A549 (cell line): ENCODE data around the gene FN3KRP. TPM values are rescaled to one million over a fixed set of nuclear protein-coding genes. Genes with fewer than 3 reads are reported as not detected.
"Not testable (repeated sequence)": the region's sequence is repeated elsewhere in the genome, so short reads cannot be mapped to it uniquely, and the experiment has no call there.

Source experiments
- ATAC-seq, 2 experiments: fragments of 200-7000 bp in 1 of 2; fragments of >200 bp in 1 of 2; cut with Nextera tagmentation in 1 of 2; cut with Tn5 transposase in 1 of 2; 3 replicates each; pipeline versions ENCODE4 v1.8.0 to v1.9.1; 2018 to 2020; ENCODE audit warnings: mild to moderate bottlenecking in 1 of 2, moderate library complexity in 1 of 2
- CTCF ChIA-PET: fragments of 300-600 bp; sonication (Branson Sonifier 250); formaldehyde crosslinking; extraction: SDS; loops from one replicate; lab custom pipeline; 2021; ENCODE audit warnings: antibody characterized with exemption, inconsistent platforms; lab: Yijun Ruan, JAX
- POLR2A ChIA-PET: fragments of 350-600 bp; formaldehyde crosslinking; extraction: SDS; loops from one replicate; lab custom pipeline; 2021; ENCODE audit warnings: antibody characterized with exemption, inconsistent platforms; lab: Yijun Ruan, JAX
- DNase-seq, 2 experiments: peaks; one replicate each; pipeline versions ENCODE4 v3.0.0 to v3.0.0-alpha.2; 2011 to 2016; ENCODE audit warnings: low read depth in 1 of 2, low spot score in 1 of 2
- FAIRE-seq: peaks from 2 replicates; lab custom pipeline; 2011; peaks lifted over from hg19 to GRCh38; lab: Jason Lieb, UNC
- H3K27ac ChIP-seq, 2 experiments: fragments of >200 bp; sonication (Bioruptor Twin); formaldehyde crosslinking; 3 replicates each; pipeline ENCODE4 v1.5.1; 2016 to 2017
- H3K4me1 ChIP-seq: fragments of >200 bp; sonication (Bioruptor Twin); formaldehyde crosslinking; 3 replicates; pipeline ENCODE4 v1.6.1; 2016
- H3K4me2 ChIP-seq: fragments of >200 bp; sonication (Bioruptor Twin); formaldehyde crosslinking; 3 replicates; pipeline ENCODE4 v1.6.1; 2016
- H3K4me3 ChIP-seq: fragments of >200 bp; sonication (Bioruptor Twin); formaldehyde crosslinking; 3 replicates; pipeline ENCODE4 v1.5.1; 2016
- H3K9me3 ChIP-seq: fragments of >200 bp; sonication (Bioruptor Twin); formaldehyde crosslinking; 3 replicates; pipeline ENCODE4 v1.6.1; 2016
- BCL3 ChIP-seq: fragments of >200 bp; sonication (Bioruptor Twin); formaldehyde crosslinking; IDR thresholded peaks from 3 replicates; pipeline ENCODE4 v1.6.1; 2016
- CHD2 ChIP-seq: fragments of 150-350 bp; IDR thresholded peaks from 2 replicates; pipeline ENCODE4 v1.6.1; 2014; ENCODE audit warnings: low read length; ENCODE audit not compliant: partially characterized antibody
- CHD4 ChIP-seq: fragments of 200-600 bp; sonication (generic); IDR thresholded peaks from 2 replicates; pipeline ENCODE4 v1.6.1; 2016; ENCODE audit warnings: antibody characterized with exemption, mild to moderate bottlenecking, borderline replicate concordance
- CTCF ChIP-seq: fragments of >200 bp; sonication (Bioruptor Twin); formaldehyde crosslinking; IDR thresholded peaks from 3 replicates; pipeline ENCODE4 v1.5.1; 2016
- EHMT2 ChIP-seq: fragments of 200-600 bp; sonication (generic); IDR thresholded peaks from 2 replicates; pipeline ENCODE4 v1.6.1; 2016; ENCODE audit warnings: antibody characterized with exemption, low read depth, mild to moderate bottlenecking, moderate library complexity
- FOSB ChIP-seq: fragments of 250-450 bp; sonication (Bioruptor Pico); IDR thresholded peaks from 2 replicates; pipeline ENCODE4 v1.5.0; 2020; ENCODE audit warnings: mild to moderate bottlenecking, moderate library complexity
- GATA3 ChIP-seq: IDR thresholded peaks from 2 replicates; pipeline ENCODE4 v1.6.1; 2012; ENCODE audit warnings: borderline replicate concordance
- HDAC2 ChIP-seq: fragments of 200-600 bp; sonication (generic); IDR thresholded peaks from 2 replicates; pipeline ENCODE4 v1.6.1; 2016
- HEYL ChIP-seq: fragments of 250-450 bp; sonication (Bioruptor Pico); IDR thresholded peaks from 2 replicates; pipeline ENCODE4 v1.8.0; 2021; ENCODE audit warnings: mild to moderate bottlenecking, moderate library complexity
- HOXA7 ChIP-seq: fragments of 250-450 bp; sonication (Bioruptor Pico); IDR thresholded peaks from 2 replicates; pipeline ENCODE4 v1.5.0; 2020; ENCODE audit warnings: mild to moderate bottlenecking, moderate library complexity
- JUN ChIP-seq, 2 experiments: fragments of >200 bp; sonication (Bioruptor Twin); formaldehyde crosslinking; IDR thresholded peaks; 2 replicates in 1 of 2; 3 replicates in 1 of 2; pipeline ENCODE4 v1.6.1; 2016 to 2017
- KDM1A ChIP-seq: fragments of 200-600 bp; sonication (generic); IDR thresholded peaks from 2 replicates; pipeline ENCODE4 v1.6.1; 2016; ENCODE audit warnings: low read depth, mild to moderate bottlenecking
- MAX ChIP-seq: IDR thresholded peaks from 2 replicates; pipeline ENCODE4 v1.6.1; 2012
- MAZ ChIP-seq: fragments of 150-350 bp; IDR thresholded peaks from 2 replicates; pipeline ENCODE4 v1.6.1; 2014; ENCODE audit warnings: antibody characterized with exemption, low read depth, low read length, borderline replicate concordance
- NFE2L2 ChIP-seq: fragments of 150-350 bp; conservative IDR thresholded peaks from 2 replicates; pipeline ENCODE4 v1.6.1; 2014; ENCODE audit warnings: low read length
- NR3C1 ChIP-seq: fragments of >200 bp; sonication (Bioruptor Twin); formaldehyde crosslinking; IDR thresholded peaks from 3 replicates; pipeline ENCODE4 v1.6.1; 2017
- PHF8 ChIP-seq: fragments of 200-600 bp; sonication (generic); IDR thresholded peaks from 2 replicates; pipeline ENCODE4 v1.6.1; 2016; ENCODE audit warnings: low read depth, mild to moderate bottlenecking, antibody characterized with exemption, moderate library complexity, borderline replicate concordance
- POLR2A ChIP-seq: IDR thresholded peaks from 2 replicates; pipeline ENCODE4 v1.6.1; 2012; ENCODE audit warnings: mild to moderate bottlenecking, low read length
- POLR2AphosphoS2 ChIP-seq: conservative IDR thresholded peaks from 2 replicates; pipeline ENCODE4 v1.6.1; 2012; ENCODE audit warnings: low read length, improper control_type of control experiment, inconsistent platforms
- RAD21 ChIP-seq, 2 experiments: fragments of >200 bp in 1 of 2; sonication (Bioruptor Twin) in 1 of 2; formaldehyde crosslinking in 1 of 2; IDR thresholded peaks in 1 of 2; conservative IDR thresholded peaks in 1 of 2; 2 replicates in 1 of 2; 3 replicates in 1 of 2; pipeline ENCODE4 v1.6.1; 2012 to 2018; ENCODE audit warnings: inconsistent platforms in 1 of 2
- RARB ChIP-seq: fragments of 250-450 bp; sonication (Bioruptor Pico); IDR thresholded peaks from 2 replicates; pipeline ENCODE4 v1.8.0; 2021; ENCODE audit warnings: mild to moderate bottlenecking, moderate library complexity
- RCOR1 ChIP-seq: fragments of 150-350 bp; IDR thresholded peaks from 2 replicates; pipeline ENCODE4 v1.6.1; 2014; ENCODE audit warnings: antibody characterized with exemption, low read length, low read depth
- RNF2 ChIP-seq: fragments of 200-600 bp; sonication (generic); IDR thresholded peaks from 2 replicates; pipeline ENCODE4 v1.6.1; 2016; ENCODE audit warnings: low read depth, mild to moderate bottlenecking, antibody characterized with exemption, moderate library complexity, borderline replicate concordance
- SMC3 ChIP-seq: fragments of >200 bp; sonication (Bioruptor Twin); formaldehyde crosslinking; IDR thresholded peaks from 3 replicates; pipeline ENCODE4 v1.6.1; 2018; ENCODE audit warnings: inconsistent platforms
- TFCP2L1 ChIP-seq: fragments of 250-450 bp; sonication (Bioruptor Pico); IDR thresholded peaks from 2 replicates; pipeline ENCODE4 v1.5.0; 2021; ENCODE audit warnings: mild to moderate bottlenecking
- TP53 ChIP-seq: fragments of 250-450 bp; sonication (Bioruptor Pico); IDR thresholded peaks from 2 replicates; pipeline ENCODE4 v1.5.0; 2021; ENCODE audit warnings: mild to moderate bottlenecking, moderate library complexity
- WGBS: methylation state at CpG from one replicate; pipeline ENCODE4 v1.1.6; 2017; ENCODE audit errors: missing lambda C conversion rate; 5-methylcytosine and 5-hydroxymethylcytosine counted together
- polyA plus RNA-seq, 4 experiments: library from polyadenylated mRNA; depleted of rRNA in 3 of 4; stranded (reverse); fragments of >200 nt; fragmentation: RNase III in 1 of 4; extraction: RNeasy Plus Mini Kit Qiagen cat#74134 plus additional on column Dnase treatment in 1 of 4; gene quantifications; 2 replicates in 3 of 4; 3 replicates in 1 of 4; pipeline ENCODE4 v1.2.3, GENCODE V29; 2011 to 2017
- TF ChIP-seq, protein P1 (sequence below): fragments of 250-450 bp; sonication (Bioruptor Pico); IDR thresholded peaks from 2 replicates; pipeline ENCODE4 v1.5.0; 2021; ENCODE audit warnings: mild to moderate bottlenecking, moderate library complexity, borderline replicate concordance

The FN3KRP gene
- polyA plus RNA-seq, 2 of the 4 experiments (the other 2 are of a cell fraction) = 41.1 to 62.4 TPM

GRCh38 chr17:82772026-82772425 is 55.5 kb downstream of the FN3KRP start:
- DNase-seq (peak; percentile 54), FAIRE-seq (no peak), ATAC-seq (peak; percentile 70 to 76; a peak in 5 of 6 replicates)
- no peak overlapping the region for H3K4me2 ChIP-seq
- WGBS = 75% methylated on average over 3 of the region's 3 CpGs
- H3K4me3 ChIP-seq = no peak overlapping the region
- no peak overlapping the region for H3K27ac ChIP-seq
- POLR2A ChIA-PET = no interaction called here
- H3K9me3 ChIP-seq = no peaks in the 10 kb centered on the region
- no peaks in the 10 kb centered on the region for H3K4me1 ChIP-seq
- CTCF ChIA-PET = interaction anchor here (0.9 to 20.7 kb wide), 6 partner anchors 7 to 419 kb away, joined by 3 to 450 read pairs (median 10); no protein-coding TSS in a partner anchor
- no peak for TF ChIP-seq MAX
- TF ChIP-seq HDAC2 = no peak
- no peak for TF ChIP-seq RARB (CRISPR knock-in tag)
- no peak for TF ChIP-seq CTCF
- no peak for TF ChIP-seq PHF8
- no peak for TF ChIP-seq POLR2A
- no peak for TF ChIP-seq RNF2
- no peak for TF ChIP-seq EHMT2
- TF ChIP-seq POLR2AphosphoS2 = no peak
- TF ChIP-seq HEYL = no peak
- no peak for TF ChIP-seq GATA3
- no peak for TF ChIP-seq RCOR1
- TF ChIP-seq TFCP2L1 = no peak
- TF ChIP-seq CHD2 = no peak
- TF ChIP-seq BCL3 = no peak
- no peak for TF ChIP-seq NR3C1
- no peak for TF ChIP-seq HOXA7
- TF ChIP-seq KDM1A = no peak
- no peak for TF ChIP-seq FOSB
- TF ChIP-seq MAZ = no peak

DNA sequence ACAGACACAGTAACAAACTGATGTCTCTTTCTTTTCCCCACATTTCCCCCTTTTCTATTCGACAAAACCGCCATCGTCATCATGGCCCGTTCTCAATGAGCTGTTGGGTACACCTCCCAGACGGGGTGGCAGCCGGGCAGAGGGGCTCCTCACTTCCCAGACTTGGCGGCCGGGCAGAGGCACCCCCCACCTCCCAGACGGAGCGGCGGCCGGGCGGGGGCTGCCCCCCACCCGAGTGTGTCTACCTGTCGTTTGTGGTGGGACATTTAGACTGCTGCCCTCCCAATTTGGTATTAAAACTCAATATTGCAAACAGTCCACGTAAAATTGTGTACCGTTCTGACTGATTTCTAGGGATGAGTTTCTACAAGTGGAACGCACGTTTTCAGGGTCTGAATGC is 58.0 kb downstream of the FN3KRP start:
- DNase-seq, POLR2A ChIA-PET, H3K4me1 ChIP-seq, ATAC-seq, FAIRE-seq, H3K4me3 ChIP-seq, H3K27ac ChIP-seq, H3K9me3 ChIP-seq: not testable (repeated sequence)
- WGBS = 69% methylated on average over 19 of the region's 19 CpGs
- CTCF ChIA-PET = interaction anchor here (0.7 to 20.7 kb wide), 26 partner anchors 9 to 332 kb away, joined by 3 to 450 read pairs (median 4); partner anchors contain the start of gene FN3KRP
- peak overlapping the region; percentile 52; the same call in 1 of the 3 replicates for H3K4me2 ChIP-seq

DNA sequence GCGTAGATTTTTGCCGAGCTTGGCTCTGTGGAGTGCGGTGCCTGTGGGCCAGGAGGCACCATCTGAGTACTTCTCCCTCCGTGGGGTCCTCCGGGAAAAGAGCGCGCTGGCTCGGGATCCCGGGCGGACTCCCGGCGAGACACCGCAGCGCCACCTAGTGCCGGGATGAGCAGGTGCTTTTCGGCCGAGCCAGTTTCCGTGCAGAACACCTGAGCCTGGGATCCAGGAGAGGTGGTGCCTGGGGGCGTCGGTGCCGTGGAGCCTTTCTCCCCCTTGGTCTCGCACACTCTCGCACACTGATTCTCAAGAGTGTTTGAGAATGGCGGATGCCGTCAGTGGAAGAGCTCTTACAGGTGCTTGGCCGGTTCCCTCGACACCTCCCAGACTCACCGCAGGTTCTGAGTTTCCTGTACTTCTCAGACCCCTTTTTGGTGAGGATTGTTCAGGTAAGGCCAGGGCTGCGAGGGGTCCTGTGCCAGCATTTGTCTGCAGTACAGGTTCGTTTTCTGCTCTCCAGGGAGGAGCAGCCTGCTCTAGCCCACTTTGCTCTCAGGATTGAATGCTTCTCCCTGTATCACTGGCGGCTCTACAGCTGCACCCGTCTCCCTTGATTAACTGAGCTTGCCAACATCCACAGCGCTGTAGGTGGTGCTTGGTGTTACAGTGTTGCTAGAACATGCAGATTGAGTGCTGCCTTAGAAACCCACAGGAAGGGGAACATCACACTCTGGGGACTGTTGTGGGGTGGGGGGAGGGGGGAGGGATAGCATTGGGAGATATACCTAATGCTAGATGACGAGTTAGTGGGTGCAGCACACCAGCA is 58.7 kb downstream of the FN3KRP start:
- H3K4me1 ChIP-seq = no peaks in the 10 kb centered on the region
- H3K27ac ChIP-seq = no peak overlapping the region
- ATAC-seq = peak; percentile 82 to 86
- H3K4me3 ChIP-seq = no peak overlapping the region
- no peak for FAIRE-seq
- CTCF ChIA-PET = interaction anchor here (0.7 to 20.7 kb wide), 41 partner anchors 10 to 745 kb away, joined by 3 to 450 read pairs (median 3); partner anchors contain the start of gene FN3KRP
- peak overlapping the region; percentile 52; the same call in 2 of the 3 replicates for H3K4me2 ChIP-seq
- DNase-seq = peak; percentile 69 to 95
- no peaks in the 10 kb centered on the region for H3K9me3 ChIP-seq
- WGBS = 38% methylated on average over 34 of the region's 34 CpGs
- POLR2A ChIA-PET = no interaction called here
- peak; percentile 58 to 73 for TF ChIP-seq RAD21 (conservative IDR thresholded peaks at IDR 0.05 in 1 of 2, IDR thresholded peaks at IDR 0.05 in 1 of 2)
- TF ChIP-seq NFE2L2 = no peak
- peak; percentile 71 for TF ChIP-seq SMC3
- TF ChIP-seq, protein P1, sequence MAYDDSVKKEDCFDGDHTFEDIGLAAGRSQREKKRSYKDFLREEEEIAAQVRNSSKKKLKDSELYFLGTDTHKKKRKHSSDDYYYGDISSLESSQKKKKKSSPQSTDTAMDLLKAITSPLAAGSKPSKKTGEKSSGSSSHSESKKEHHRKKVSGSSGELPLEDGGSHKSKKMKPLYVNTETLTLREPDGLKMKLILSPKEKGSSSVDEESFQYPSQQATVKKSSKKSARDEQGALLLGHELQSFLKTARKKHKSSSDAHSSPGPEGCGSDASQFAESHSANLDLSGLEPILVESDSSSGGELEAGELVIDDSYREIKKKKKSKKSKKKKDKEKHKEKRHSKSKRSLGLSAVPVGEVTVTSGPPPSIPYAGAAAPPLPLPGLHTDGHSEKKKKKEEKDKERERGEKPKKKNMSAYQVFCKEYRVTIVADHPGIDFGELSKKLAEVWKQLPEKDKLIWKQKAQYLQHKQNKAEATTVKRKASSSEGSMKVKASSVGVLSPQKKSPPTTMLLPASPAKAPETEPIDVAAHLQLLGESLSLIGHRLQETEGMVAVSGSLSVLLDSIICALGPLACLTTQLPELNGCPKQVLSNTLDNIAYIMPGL (CRISPR knock-in tag) = no peak
- TF ChIP-seq CTCF = peak; percentile 91
- TF ChIP-seq CHD4 = no peak
- no peak for TF ChIP-seq TP53 (CRISPR knock-in tag)
- TF ChIP-seq RNF2 = no peak
- TF ChIP-seq JUN (IDR thresholded peaks at IDR 0.05) = no peak
